GM19438 (cell line): ENCODE measurements around the gene MAPK1.
"Not testable (repeated sequence)": the region's sequence is repeated elsewhere in the genome, so short reads cannot be mapped to it uniquely, and the experiment has no call there.

Experiments
- ATAC-seq: cut with Tn5 transposase; IDR thresholded peaks from one replicate; pipeline ENCODE4 v1.9.1; 2021; ENCODE audit warnings: low read depth; ENCODE audit not compliant: unreplicated experiment

The MAPK1 gene

DNA sequence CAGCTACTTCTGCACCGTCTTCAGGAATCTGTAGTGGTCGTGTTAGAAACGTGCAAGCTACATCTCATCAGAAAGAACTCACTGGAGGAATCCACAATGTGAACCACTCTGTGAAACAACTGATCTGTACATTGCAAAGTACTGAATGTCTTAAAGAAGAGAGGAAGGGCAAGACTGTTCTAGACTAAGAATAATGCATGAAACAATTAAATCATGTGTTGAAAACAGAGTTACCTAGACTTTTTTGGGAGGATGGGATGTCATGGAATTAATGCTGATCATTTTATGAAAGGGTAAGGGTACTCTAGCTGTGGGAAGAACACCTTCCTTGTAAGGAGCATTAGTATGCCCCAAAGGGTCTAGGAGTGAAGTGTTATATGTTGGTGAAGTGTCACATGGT, 71.2 kb downstream of the MAPK1 start:
- ATAC-seq: no peak

DNA sequence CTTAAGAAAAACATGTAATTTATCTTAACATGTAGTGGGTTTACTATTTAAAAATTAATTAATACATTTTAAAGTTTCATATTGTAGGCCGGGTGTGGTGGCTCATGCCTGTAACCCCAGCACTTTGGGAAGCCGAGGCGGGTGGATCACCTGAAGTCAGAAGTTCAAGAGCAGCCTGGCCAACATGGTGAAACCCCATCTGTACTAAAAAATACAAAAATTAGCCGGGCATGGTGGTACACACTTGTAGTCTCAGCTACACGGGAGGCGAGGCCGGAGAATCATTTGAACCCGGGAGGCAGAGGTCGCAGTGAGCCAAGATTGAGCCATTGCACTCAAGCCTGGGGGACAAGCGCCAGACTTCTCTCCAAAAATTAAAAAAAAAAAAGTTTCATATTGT, 73.7 kb downstream of the MAPK1 start:
- not testable (repeated sequence) for ATAC-seq

DNA sequence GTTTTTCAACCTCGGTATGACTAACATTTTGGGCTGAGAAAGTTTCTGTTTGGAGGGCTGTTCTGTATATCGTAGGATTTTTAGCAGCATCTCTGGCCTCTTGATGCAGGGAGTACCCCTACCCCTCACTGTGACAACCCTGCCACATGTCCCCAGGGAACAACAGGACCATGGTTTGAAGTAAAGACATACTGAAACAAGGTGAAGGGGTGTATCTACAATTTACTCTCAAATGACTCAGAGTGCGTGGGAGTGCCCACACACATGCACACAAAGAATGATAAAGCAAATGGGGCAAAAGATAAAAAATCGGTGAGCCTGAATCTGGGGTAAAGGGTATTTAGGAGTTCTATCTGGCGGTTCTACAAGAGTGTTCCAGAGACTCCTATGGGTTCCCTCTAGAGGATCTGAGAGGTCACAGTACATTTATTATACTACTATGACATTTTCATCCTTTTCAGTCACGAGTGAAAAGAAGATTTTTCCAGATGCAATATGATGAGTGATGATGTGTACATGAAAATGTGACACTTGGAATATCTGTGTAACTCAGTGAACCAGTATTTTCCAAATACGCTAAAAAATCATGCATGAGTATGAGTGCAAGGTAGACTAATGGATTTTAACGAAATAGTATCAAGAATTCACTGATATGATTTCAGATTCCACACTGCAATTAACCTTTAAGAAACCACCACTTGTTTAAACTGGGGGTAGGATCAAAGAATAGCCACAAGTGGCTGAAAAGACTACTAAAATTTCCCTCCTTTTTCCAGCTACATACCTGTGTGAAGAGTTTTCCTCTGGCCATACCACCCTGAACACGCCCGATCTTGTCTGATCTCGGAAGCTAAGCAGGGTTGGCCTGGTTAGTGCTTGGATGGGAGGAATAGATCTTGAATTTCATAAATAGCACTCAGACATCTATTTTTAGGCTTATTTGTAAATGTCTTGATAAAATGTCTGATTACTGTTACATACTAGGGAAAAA, 75.5 kb downstream of the MAPK1 start:
- ATAC-seq: no peak

DNA sequence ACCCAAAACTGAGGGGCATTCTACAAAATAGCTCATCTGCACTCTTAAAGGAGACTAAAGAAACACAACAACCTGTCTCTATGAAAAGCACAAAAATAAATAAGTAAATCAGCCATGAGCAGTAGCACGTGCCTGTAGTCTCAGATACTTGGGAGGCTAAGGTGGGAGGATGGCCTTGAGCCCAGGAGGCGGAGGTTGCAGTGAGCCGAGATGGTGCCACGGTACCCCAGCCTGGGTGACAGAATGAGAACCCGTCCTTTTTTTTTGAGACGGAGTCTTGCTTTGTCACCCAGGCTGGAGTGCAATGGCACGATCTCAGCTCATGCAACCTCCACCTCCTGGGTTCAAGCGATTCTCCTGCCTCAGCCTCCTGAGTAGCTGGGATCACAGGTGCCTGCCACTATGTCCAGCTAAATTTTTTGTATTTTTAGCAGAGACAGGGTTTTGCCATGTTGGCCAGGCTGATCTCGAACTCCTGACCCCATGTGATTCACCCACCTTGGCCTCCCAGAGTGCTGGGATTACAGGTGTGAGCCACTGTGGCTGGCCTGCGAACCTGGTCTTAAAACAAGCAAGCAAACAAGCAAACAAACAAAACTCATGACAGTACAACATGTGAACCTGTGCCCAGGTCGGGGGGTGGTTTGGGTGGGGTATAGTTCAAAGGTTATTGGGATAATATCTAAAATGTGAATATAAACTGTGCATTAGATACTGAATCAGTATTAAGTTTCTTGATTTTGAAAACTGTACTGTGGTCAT, 76.4 kb downstream of the MAPK1 start:
- not testable (repeated sequence) for ATAC-seq

DNA sequence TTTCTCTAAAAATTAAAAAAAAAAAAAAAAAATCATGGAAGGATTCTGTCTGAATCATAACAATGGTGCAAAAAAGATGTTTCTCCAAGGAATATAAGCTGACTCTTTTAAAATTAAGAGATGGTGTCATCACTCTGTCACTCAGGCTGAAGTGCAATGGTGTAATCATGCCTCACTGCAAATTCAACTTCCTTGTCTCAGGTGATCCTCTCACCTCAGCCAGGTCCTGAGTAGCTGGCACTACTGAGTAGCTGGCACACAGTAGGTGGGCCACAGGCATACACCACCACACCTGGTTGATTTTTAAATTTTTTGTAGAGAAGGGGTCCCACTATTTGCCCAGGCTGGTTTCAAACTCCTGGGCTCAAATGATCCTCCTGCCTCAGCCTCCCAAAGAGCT, 77.1 kb downstream of the MAPK1 start:
- no peak for ATAC-seq

DNA sequence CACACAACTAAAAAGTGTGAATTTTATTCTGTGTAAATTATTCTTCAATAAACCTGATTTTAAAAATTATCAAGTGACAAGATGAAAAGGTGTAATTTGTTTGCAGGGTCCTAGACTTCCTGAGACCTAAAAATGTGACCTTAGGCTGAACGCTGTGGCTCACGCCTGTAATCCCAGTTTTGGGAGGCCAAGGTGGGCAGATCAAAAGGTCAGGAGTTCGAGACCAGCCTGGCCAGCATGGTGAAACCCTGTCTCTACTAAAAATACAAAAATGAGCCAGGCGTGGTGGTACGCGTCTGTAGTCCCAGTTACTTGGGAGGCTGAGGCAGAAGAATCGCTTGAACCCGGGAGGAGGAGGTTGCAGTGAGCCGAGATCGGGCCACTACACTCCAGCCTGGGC, 79.9 kb downstream of the MAPK1 start:
- ATAC-seq: not testable (repeated sequence)

DNA sequence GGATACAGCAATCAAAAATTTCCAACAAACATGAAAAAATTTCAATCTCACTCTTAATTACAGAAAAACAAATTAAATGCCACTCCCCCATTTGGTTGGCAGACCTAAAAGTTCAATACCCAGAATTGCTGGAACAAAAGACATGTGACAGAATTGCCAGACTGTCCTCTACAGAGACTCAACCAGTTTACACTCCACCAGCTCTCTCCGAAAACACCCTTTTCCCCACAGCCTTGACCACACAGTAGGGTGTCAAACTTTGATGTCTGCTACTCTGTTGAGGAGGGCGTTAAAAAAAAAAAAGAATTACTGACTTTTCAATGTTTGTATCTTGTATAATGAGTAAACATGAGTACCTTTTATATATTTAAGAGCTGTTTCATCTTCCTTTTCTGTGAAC, 87.2 kb downstream of the MAPK1 start:
- ATAC-seq: no peak

DNA sequence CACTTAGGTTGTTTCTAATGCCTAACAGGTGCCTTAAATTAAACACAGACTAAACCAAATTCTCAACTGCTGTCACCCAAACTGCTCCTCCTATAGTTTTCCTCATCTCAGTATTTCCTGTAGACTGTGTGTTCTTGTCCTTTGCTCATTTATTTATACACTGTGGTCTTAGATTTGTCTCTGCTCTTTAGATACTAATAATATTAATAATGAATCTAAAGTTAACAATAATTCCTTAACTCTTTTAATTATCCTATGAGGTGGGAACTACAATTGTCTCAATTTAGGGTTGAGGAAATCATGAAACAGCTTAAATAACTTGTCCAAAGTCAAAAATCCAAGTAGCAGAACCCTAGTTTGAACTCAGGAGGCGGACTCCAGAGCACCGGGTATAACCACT, 88.0 kb downstream of the MAPK1 start:
- ATAC-seq: no peak

DNA sequence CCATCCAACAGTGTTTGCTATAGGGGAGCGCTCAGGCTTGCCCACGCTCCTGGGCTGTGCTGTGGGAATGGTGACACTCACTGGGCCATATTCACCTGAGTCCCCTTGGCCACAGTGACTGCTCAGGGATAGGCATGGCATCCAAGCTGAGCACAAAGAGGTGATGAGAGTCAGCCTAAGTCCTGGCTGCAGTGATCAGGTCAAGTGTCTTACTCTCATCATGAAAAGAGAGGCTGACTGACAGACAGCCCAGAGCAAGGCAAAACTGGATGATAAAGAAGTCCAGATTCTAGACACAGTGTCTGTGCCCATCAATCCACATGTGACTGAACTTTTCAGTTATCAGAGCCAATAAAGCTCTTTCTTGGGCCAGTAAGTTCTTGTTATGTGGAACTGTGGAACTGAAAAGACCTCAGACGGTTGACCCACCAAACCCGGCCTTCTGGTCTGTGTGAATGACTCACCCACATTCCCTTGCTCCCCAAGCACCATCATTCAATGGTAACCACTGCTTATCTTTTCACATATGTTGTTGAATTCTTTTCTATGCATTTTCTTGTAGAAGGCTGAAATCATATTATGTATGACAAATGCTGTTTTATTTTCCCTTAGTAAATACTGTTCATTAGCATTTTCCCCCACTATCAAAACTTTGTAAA, 88.6 kb downstream of the MAPK1 start:
- ATAC-seq: no peak

DNA sequence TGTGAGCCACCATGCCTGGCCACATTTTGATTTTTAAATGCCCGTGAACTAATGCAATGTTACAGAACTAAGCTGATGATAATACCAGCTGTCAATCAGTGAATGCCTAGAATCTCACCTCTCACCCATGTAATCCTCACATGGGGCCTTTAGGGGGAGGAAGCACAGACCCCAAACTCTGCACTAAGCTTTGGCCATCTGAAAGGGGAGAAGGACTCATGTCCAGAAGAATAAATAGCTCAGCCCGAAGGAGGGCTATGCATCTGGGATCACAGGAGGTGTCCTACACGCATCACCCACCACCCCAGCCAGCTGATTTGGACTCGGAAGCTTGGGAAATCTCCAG, 95.8 kb downstream of the MAPK1 start:
- ATAC-seq: no peak

DNA sequence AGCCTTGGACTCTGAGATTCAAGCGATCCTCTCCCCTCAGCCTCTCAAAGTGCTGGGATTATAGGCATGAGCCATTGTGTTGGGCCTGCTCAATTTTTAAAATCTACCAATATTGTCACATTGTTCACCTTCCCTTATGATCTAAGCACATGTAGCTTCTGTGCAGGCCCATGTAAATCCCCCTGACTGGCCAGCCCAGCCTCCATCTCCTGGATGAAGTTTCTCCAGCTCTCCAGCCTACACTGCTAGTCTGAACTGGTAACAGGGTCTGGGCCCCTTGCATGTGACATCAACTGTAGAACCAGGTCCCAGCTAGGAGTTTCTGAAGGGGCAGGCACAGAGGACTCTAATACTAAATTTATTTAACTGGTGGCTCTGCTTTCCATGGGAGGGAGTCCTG, 99.0 kb downstream of the MAPK1 start:
- no peak for ATAC-seq

DNA sequence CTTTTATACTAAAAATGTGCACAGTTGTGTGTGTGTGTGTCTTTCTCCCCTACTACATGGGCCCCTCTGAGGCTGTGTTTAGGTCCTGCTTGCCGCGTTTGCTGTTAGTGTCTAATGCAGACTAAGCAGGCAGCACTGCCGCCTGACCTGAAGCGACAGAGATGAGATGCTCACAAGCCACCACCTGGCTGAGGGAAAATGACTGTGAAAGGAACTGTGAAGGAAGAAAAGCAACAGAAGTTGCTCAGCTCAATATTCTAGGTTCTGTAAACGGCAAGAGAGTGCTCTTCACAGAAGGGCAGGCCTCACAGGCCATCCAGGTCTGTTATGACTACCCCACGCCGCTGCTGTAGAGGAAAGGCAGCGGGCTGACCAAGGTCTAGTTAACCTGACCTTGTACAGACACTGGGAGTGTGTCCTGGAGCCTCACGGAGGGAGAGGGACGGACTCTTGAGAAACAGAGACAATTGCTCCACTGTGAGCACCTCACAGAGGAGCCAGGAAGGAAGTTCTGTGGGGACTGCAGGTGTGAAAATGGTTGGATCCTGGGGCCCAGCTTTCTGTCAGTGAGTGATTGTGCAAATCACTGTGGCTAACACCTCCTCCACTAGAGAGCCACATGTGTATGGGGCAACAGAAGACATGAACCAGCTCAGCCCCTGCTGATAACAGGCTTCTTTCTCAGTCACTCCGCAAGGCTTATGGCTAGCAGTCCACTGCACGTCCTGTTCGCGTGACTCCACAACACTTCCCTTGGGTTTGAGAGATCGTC, 100.6 kb downstream of the MAPK1 start:
- ATAC-seq: no peak

DNA sequence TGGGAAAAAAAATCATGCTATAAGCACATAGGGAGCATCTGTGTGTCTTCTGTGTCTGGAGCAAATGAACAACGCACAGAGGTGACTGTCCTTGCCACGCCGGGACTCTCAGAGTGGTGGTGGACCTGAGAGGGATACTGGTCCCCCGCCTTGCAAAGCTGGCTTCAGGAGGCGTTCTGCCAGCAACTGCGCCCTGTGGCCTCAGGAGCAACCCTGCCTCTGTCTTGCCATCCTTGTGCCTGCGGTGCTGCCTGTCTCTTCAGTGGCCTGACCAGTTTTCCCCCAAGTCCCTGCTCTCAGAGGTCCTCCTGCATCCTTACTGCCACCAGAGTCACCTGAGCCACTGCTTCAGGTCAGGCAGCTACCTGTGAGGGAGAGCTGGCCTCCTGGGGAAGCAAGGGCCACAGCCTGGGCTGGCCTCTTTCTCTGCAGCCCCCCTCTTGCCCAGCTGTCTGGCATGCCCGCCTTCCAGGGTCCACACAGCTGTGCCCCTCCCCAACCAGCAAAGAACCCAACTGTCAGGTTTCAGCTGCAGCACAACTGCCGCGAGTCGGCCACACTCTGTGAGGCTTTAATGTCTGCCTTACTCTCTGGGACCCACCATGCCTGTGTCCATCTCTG, 101.4 kb downstream of the MAPK1 start:
- no peak for ATAC-seq

DNA sequence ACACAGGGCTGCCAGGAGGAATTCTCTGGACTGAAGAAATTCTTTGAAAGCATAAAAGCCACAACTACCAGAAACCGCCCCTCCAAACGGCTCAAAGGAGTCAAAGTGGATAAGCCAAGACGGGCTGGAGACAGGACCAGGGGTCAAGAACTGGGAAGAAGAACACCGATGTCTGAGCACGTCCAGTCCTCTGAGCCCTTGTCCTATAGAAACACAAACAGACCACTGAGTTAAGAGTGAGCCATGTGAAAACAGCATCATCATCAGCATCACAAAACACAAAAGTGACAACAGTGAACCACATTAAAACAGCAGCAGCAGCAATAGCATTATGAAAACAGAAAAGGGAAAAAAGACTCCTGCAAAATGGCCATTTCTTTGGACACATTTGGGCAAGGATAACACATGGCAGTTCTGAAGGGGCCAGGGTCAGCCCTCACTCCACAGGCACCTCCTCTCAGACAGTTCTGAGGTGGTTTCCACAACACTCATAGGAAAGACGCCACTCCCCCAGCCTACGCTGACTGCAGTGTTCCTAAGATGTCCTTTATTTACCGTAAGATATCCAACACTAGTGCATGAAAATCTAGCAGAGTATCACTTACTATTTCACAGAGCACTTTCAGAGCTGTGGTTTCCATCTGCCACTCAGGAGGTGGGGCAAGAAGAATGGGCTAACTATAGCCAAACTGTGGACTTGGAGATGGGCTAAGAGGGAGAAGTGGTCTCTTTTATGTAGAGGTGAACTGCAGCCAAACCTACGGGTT, 103.2 kb downstream of the MAPK1 start:
- no peak for ATAC-seq

DNA sequence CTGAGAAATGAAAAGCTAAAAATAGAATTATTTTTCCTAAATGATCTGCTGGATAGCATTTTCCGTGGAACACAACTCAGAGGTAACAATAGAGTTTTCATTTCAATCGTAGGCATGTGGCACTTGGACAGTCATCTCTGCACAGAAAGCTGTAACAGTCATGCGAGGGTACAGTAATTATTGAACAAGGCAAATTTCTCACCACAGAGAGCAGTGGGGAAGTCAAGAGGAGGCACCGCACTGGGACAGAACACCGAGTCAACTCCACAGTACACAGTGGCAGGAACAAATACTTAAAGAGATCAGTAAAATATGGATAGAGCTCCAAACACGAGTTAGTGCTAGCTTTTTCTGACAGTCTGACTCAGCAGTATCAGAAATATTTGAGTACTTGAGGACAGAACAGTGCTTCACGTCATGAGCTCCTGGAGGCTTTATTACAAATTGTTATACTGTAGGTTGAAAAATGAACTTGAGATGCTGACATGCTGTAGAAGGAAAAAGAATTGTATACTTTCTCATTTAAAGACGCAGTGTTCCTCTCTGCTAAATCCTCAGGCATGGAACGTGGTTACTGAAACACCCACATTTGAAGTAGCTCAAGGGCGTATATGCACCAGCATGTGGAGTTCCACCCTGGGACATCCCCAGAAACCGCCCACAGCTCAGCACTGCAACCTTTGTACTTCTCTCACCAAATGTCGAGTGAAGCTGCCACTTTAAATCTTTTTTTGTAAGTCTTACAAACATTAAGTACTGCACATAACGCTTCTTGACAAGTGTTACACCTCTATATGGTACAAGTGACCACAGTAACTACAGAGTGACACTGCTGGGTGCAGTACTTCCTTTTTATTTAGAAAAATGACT, 104.5 kb downstream of the MAPK1 start:
- no peak for ATAC-seq

DNA sequence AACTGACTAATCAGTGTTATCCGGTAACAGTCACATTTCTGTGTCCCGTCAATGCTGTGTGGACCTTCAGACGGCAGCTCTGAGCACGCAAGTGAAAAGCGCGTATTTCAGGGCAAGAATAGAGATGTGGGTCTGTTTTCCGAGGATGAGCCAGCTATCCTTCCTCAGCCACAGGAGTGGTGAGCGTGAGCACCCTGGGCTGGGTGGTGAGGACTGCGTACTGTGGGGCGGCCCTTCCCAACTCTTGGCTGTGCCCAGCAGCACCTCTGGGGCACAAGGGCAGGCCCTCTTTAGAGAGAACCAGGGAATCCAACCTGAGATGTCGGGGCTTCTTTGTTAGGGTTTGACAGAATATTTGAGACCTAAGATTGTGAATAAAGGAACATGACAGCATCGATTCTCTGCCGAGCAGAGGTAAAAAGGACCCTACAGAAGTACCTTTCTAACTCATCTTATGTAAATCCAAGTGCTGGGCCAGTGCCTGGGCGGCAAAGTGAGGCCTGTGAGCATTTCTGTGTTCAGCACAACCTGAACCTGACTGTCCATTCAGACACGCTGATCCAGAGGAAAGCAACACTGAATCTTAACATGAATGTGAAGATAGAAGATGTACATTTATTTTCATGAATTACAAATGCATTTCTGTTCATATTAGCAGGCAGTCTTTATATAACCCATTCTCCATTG, 105.3 kb downstream of the MAPK1 start:
- ATAC-seq: no peak

DNA sequence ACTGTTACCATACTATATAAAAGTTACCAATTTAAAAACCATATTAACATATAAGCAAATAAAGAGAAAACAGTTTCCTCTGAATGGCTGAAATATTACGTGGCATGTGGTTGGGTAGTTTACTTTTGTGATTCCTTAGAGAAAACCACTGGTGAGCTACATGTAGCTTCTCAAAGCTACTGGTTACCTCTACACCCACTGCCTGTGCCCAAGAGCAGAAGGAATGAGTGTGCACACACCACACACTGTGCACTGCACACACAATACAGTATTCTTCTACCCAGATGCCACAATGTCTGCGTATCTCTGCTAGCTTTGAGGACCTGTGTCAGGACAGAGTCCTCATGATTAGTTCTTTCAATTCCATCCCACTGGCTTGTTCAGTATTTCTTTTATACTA, 106.4 kb downstream of the MAPK1 start:
- no peak for ATAC-seq

DNA sequence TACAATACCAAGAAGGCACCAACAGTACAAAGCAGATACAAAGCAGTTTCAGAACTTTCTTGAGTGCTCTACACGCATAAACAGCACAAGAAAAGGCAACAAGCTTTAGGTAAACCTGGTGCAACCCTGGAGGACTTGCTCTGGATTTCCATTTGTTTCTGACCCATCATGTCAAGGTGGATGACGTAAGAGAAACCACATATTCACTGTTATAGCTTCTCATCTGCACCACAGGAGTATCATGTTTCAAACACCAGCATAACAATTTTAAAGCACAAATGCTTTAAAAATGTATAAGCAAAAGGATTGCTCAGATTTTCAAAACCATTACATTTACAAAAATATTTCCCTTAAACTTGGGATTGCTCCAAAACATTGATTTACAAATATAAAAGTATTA, 106.8 kb downstream of the MAPK1 start:
- ATAC-seq: no peak
